ENCODE measurements around the gene S100A1.

The S100A1 gene

GRCh38 chr1:153655333-153655732 lies 27.1 kb downstream of the S100A1 start:
- TF ChIP-seq CTCF (IDR thresholded peaks at IDR 0.05), result no peak

- TF ChIP-seq CTCF (IDR thresholded peaks at IDR 0.05), result no peak
Measured at GRCh38 chr1:153658400-153659174, 30.4 kb downstream of the S100A1 start, which contains the start of gene SNAPIN. Gene SNAPIN, plus strand, starts transcription at chr1:153658703. Its CDS starts 41 bp downstream, at chr1:153658744.

- TF ChIP-seq CTCF (IDR thresholded peaks at IDR 0.05), result no peak
Measured at GRCh38 chr1:153659175-153659534, 30.9 kb downstream of the S100A1 start.

GRCh38 chr1:153659656-153660055 lies 31.4 kb downstream of the S100A1 start:
- TF ChIP-seq CTCF (IDR thresholded peaks at IDR 0.05), result no peak

GRCh38 chr1:153661111-153661708 lies 33.0 kb downstream of the S100A1 start:
- TF ChIP-seq CTCF (IDR thresholded peaks at IDR 0.05), result no peak

GRCh38 chr1:153662269-153662668 lies 34.0 kb downstream of the S100A1 start:
- no peak for TF ChIP-seq CTCF (IDR thresholded peaks at IDR 0.05)

GRCh38 chr1:153663211-153663610 lies 35.0 kb downstream of the S100A1 start:
- no peak for TF ChIP-seq CTCF (IDR thresholded peaks at IDR 0.05)
